ENCODE data around the gene NBEAL1.
"Not testable (repeated sequence)": the region's sequence is repeated elsewhere in the genome, so short reads cannot be mapped to it uniquely, and the experiment has no call there.

The NBEAL1 gene

DNA sequence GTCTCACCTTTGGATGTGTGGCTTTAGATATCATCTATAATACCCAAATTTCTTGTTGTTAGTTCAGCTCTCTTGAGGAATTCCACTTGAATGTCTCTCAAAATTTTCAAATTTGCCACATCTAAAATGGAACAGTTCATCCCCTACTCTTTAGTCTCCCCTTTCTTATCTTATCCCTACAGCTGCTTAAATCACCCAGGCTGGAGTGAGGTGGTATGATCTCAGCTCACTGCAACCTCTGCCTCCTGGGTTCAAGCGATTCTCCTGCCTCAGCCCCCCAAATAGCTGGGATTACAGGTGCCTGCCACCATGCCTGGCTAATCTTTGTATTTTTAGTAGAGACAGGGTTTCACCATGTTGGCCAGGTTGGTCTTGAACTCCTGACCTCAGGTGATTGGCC, 71.7 kb downstream of the NBEAL1 start:
- H3K9ac ChIP-seq (ENCODE audit: low read length); H3K4me1 ChIP-seq (ENCODE audit: control insufficient read depth, insufficient read depth, low read length); H3K27ac ChIP-seq (ENCODE audit: low read depth, low read length); H3K36me3 ChIP-seq (ENCODE audit: control insufficient read depth, insufficient read depth, low read length); H3K4me3 ChIP-seq (ENCODE audit: low read length); H3K27me3 ChIP-seq (ENCODE audit: control insufficient read depth, insufficient read depth, low read length): not testable (repeated sequence)

GRCh38 chr2:203090721-203091120, 76.0 kb downstream of the NBEAL1 start:
- H3K4me3 ChIP-seq (ENCODE audit: low read length); H3K36me3 ChIP-seq (ENCODE audit: control insufficient read depth, insufficient read depth, low read length); H3K27me3 ChIP-seq (ENCODE audit: control insufficient read depth, insufficient read depth, low read length); H3K27ac ChIP-seq (ENCODE audit: low read depth, low read length); H3K4me1 ChIP-seq (ENCODE audit: control insufficient read depth, insufficient read depth, low read length); H3K9ac ChIP-seq (ENCODE audit: low read length): not testable (repeated sequence)

DNA sequence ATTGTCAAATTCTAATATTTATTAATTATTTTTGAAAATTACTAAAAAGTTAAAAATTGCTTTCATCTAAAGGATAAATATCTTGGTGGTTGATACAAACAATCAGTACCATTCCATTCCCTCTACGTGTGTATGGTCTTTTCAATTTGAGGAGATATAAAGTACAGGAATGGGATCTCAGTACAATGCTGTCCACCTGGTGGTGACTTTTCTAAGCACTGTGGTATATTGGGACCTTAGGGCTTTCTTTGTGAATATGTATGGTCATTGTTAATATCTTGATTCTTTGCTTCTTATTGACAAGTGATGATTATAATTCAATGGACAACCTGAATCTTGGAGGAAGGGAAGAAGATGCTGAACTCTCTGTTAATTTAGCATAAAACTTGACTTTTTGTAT, 83.1 kb downstream of the NBEAL1 start:
- Histone ChIP-seq H3K27ac (ENCODE audit: low read depth, low read length) (no peak overlapping the region), H3K36me3 (ENCODE audit: control insufficient read depth, insufficient read depth, low read length) (no peaks in the 10 kb centered on the region), H3K4me3 (ENCODE audit: low read length) (no peak overlapping the region), H3K4me1 (ENCODE audit: control insufficient read depth, insufficient read depth, low read length) (no peaks in the 10 kb centered on the region), H3K27me3 (ENCODE audit: control insufficient read depth, insufficient read depth, low read length) (no peaks in the 10 kb centered on the region), H3K9ac (ENCODE audit: low read length) (no peak overlapping the region)

GRCh38 chr2:203102357-203102756, 87.7 kb downstream of the NBEAL1 start:
- not testable (repeated sequence) for H3K9ac ChIP-seq (ENCODE audit: low read length); H3K27me3 ChIP-seq (ENCODE audit: control insufficient read depth, insufficient read depth, low read length); H3K4me1 ChIP-seq (ENCODE audit: control insufficient read depth, insufficient read depth, low read length); H3K36me3 ChIP-seq (ENCODE audit: control insufficient read depth, insufficient read depth, low read length); H3K4me3 ChIP-seq (ENCODE audit: low read length); H3K27ac ChIP-seq (ENCODE audit: low read depth, low read length)

GRCh38 chr2:203104273-203104672, 89.6 kb downstream of the NBEAL1 start:
- peaks cover 4% of the 10 kb centered on the region for H3K36me3 ChIP-seq (ENCODE audit: control insufficient read depth, insufficient read depth, low read length)
- H3K4me1 ChIP-seq (ENCODE audit: control insufficient read depth, insufficient read depth, low read length) = no peaks in the 10 kb centered on the region
- no peak overlapping the region for H3K4me3 ChIP-seq (ENCODE audit: low read length)
- H3K9ac ChIP-seq (ENCODE audit: low read length) = no peak overlapping the region
- H3K27me3 ChIP-seq (ENCODE audit: control insufficient read depth, insufficient read depth, low read length) = no peaks in the 10 kb centered on the region
- H3K27ac ChIP-seq (ENCODE audit: low read depth, low read length) = no peak overlapping the region

DNA sequence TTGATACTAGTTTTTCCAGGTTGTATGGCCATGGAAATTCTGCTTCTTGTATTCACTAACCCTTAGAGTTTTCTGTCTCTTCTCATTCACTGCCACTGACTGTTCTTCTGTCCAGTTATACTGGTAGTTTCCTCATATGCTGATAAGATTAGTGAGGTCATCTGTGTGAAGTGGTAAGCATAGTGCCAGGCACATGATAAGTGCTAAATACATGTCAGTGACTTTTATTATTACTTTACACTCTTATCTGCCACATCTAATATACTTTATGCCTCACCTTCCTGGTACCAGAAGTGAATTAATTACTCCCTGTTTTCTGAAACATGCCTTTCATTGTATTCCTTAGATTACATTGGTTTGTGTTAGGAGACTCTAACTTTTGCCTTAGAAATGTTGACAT, 91.3 kb downstream of the NBEAL1 start:
- Histone ChIP-seq H3K4me3 (ENCODE audit: low read length) (no peak overlapping the region), H3K4me1 (ENCODE audit: control insufficient read depth, insufficient read depth, low read length) (no peaks in the 10 kb centered on the region), H3K27ac (ENCODE audit: low read depth, low read length) (no peak overlapping the region), H3K36me3 (ENCODE audit: control insufficient read depth, insufficient read depth, low read length) (peaks cover 4% of the 10 kb centered on the region), H3K9ac (ENCODE audit: low read length) (no peak overlapping the region), H3K27me3 (ENCODE audit: control insufficient read depth, insufficient read depth, low read length) (no peaks in the 10 kb centered on the region)

DNA sequence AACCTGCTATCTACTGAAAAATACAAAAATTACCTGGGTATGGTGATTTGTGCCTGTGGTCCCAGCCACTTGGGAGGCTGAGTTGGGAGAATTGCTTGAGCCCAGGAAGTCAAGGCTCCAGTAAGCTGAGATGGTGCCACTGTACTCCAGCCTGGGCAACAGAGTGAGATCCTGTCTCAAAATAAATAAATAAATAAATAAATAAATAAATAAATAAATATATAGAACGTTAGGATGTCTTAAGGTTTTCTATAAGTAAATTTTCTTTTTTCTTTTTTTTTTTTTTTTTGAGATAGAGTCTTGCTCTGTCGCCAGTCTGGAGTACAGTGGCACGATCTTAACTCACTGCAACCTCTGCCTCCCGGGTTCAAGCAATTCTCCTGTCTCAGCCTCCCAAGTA, 95.8 kb downstream of the NBEAL1 start:
- not testable (repeated sequence) for H3K36me3 ChIP-seq (ENCODE audit: control insufficient read depth, insufficient read depth, low read length); H3K27ac ChIP-seq (ENCODE audit: low read depth, low read length); H3K27me3 ChIP-seq (ENCODE audit: control insufficient read depth, insufficient read depth, low read length); H3K4me1 ChIP-seq (ENCODE audit: control insufficient read depth, insufficient read depth, low read length); H3K4me3 ChIP-seq (ENCODE audit: low read length); H3K9ac ChIP-seq (ENCODE audit: low read length)

DNA sequence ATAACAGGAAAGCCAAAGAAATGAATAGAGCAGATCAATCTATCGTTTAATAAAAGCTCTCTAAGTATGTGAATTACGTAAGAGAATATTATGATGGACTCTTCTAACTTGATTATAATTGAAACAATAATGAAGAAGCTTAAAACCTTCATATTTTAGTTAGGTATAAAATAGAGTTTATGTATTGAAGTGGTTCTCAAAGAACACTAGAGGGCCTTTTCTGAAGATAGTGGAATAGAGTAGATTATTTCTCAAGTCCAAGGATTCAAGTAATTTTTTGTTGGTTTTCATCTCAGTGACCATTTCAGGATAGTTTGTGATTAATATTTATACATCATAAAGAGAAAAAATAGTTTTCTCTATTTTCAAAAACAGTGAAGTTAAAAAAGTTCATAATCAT, 97.7 kb downstream of the NBEAL1 start:
- no peaks in the 10 kb centered on the region for H3K27me3 ChIP-seq (ENCODE audit: control insufficient read depth, insufficient read depth, low read length)
- H3K9ac ChIP-seq (ENCODE audit: low read length) = no peak overlapping the region
- no peak overlapping the region for H3K4me3 ChIP-seq (ENCODE audit: low read length)
- peaks cover 4% of the 10 kb centered on the region for H3K36me3 ChIP-seq (ENCODE audit: control insufficient read depth, insufficient read depth, low read length)
- no peak overlapping the region for H3K27ac ChIP-seq (ENCODE audit: low read depth, low read length)
- no peaks in the 10 kb centered on the region for H3K4me1 ChIP-seq (ENCODE audit: control insufficient read depth, insufficient read depth, low read length)

DNA sequence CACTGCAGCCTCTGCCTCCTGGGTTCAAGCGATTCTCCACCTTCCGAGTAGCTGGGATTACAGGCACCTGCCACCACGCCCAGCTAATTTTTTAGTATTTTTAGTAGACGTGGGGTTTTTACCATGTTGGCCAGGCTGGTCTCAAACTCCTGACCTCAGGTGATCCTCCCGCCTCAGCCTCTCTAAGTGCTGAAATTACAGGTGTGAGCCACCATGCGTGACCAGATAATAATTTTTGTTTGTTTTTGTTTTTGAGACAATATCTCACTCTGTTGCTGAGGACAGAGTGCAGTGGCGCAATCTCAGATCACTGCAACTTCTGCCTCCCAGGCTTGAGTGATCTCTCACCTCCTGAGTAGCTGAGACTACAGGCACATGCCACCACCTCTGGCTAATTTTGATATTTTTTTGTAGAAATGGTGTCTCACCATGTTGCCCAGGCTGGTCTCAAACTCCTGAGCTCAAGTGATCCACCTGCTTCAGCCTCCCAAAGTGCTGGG, 100.6 kb downstream of the NBEAL1 start:
- H3K27me3 ChIP-seq (ENCODE audit: control insufficient read depth, insufficient read depth, low read length); H3K36me3 ChIP-seq (ENCODE audit: control insufficient read depth, insufficient read depth, low read length); H3K4me1 ChIP-seq (ENCODE audit: control insufficient read depth, insufficient read depth, low read length); H3K9ac ChIP-seq (ENCODE audit: low read length); H3K4me3 ChIP-seq (ENCODE audit: low read length); H3K27ac ChIP-seq (ENCODE audit: low read depth, low read length): not testable (repeated sequence)

DNA sequence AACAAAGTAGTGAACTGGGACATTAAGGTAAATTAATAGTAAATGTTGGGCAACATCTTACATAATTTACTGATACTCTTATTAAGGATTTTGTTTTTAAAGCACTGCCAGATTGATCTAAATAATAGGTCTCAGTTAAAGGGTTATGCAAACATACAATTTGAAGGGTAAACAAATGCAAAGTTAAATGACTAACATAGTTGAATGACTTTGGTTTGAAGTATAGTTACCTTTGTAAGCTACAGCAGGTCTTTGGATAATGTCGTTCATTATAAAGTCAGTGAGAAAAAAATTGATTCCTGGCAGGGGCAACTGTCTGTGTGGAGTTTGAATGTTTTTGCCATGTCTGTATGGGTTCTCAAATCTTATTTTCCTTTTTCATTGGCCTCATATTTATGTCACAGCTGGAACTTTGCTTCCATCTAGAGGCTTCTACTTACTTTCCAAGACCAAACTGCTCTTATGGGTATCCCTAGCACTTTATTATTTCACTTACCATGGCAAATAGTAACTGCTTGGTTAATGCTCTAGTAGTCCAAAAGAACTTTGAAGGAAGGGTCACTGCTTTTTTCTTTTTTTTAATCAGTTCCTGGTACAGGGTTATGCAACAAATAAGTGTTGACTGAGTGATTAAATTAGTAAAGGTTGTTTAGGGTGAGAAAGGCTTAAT, 107.8 kb downstream of the NBEAL1 start:
- Histone ChIP-seq H3K9ac (ENCODE audit: low read length) (no peak overlapping the region), H3K4me1 (ENCODE audit: control insufficient read depth, insufficient read depth, low read length) (no peaks in the 10 kb centered on the region), H3K27me3 (ENCODE audit: control insufficient read depth, insufficient read depth, low read length) (no peaks in the 10 kb centered on the region), H3K36me3 (ENCODE audit: control insufficient read depth, insufficient read depth, low read length) (peaks cover 4% of the 10 kb centered on the region), H3K4me3 (ENCODE audit: low read length) (no peak overlapping the region), H3K27ac (ENCODE audit: low read depth, low read length) (no peak overlapping the region)

- Histone ChIP-seq H3K27ac (ENCODE audit: low read depth, low read length) (no peak overlapping the region), H3K36me3 (ENCODE audit: control insufficient read depth, insufficient read depth, low read length) (peaks cover 4% of the 10 kb centered on the region), H3K9ac (ENCODE audit: low read length) (no peak overlapping the region), H3K4me1 (ENCODE audit: control insufficient read depth, insufficient read depth, low read length) (no peaks in the 10 kb centered on the region), H3K4me3 (ENCODE audit: low read length) (no peak overlapping the region), H3K27me3 (ENCODE audit: control insufficient read depth, insufficient read depth, low read length) (no peaks in the 10 kb centered on the region)
These were observed 112.3 kb downstream of the NBEAL1 start for GRCh38 chr2:203126996-203127395.

- Histone ChIP-seq H3K9ac (ENCODE audit: low read length) (no peak overlapping the region), H3K27me3 (ENCODE audit: control insufficient read depth, insufficient read depth, low read length) (no peaks in the 10 kb centered on the region), H3K4me3 (ENCODE audit: low read length) (no peak overlapping the region), H3K36me3 (ENCODE audit: control insufficient read depth, insufficient read depth, low read length) (no peaks in the 10 kb centered on the region), H3K4me1 (ENCODE audit: control insufficient read depth, insufficient read depth, low read length) (no peaks in the 10 kb centered on the region), H3K27ac (ENCODE audit: low read depth, low read length) (no peak overlapping the region)
These were observed 120.4 kb downstream of the NBEAL1 start for GRCh38 chr2:203135105-203135504.

DNA sequence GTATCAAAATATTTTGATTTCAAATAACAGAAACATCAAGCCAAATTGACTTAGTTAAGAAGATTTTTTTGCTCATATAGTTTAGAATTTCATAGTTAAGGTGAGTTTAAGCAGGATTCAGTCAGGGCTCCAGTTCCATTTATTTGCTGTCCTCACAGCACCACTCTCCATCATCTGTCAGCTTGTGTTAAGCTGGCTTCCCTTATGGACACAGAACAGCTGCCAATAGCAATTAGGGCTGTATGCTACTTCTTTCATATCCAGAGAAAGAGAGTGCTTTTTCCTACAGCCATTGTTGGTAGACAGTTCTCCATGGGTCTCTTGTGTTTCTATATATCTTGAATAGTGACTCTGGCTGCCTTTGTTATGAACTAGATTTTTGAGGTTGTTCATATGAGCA, 128.7 kb downstream of the NBEAL1 start:
- no peak overlapping the region for H3K4me3 ChIP-seq (ENCODE audit: low read length)
- H3K4me1 ChIP-seq (ENCODE audit: control insufficient read depth, insufficient read depth, low read length) = no peaks in the 10 kb centered on the region
- H3K36me3 ChIP-seq (ENCODE audit: control insufficient read depth, insufficient read depth, low read length) = peaks cover 2% of the 10 kb centered on the region
- no peak overlapping the region for H3K27ac ChIP-seq (ENCODE audit: low read depth, low read length)
- H3K9ac ChIP-seq (ENCODE audit: low read length) = no peak overlapping the region
- no peaks in the 10 kb centered on the region for H3K27me3 ChIP-seq (ENCODE audit: control insufficient read depth, insufficient read depth, low read length)
